Hindlimb muscle (tissue), 1 donor: ENCODE results near the gene SAT2. TPM values are rescaled to one million over a fixed set of nuclear protein-coding genes. Genes with fewer than 3 reads are reported as not detected.
"Not testable (repeated sequence)": the region's sequence is repeated elsewhere in the genome, so short reads cannot be mapped to it uniquely, and the experiment has no call there.

Experiments used
- DNase-seq: peaks from one replicate; pipeline ENCODE4 v3.0.0-alpha.2; 2013
- polyA plus RNA-seq: library from polyadenylated mRNA; unstranded; fragments of 120-200 nt; gene quantifications from one replicate; pipeline ENCODE4 v1.2.1, GENCODE V29; 2013; ENCODE audit not compliant: insufficient read length

Gene SAT2
- polyA plus RNA-seq: 64.4 TPM

DNA sequence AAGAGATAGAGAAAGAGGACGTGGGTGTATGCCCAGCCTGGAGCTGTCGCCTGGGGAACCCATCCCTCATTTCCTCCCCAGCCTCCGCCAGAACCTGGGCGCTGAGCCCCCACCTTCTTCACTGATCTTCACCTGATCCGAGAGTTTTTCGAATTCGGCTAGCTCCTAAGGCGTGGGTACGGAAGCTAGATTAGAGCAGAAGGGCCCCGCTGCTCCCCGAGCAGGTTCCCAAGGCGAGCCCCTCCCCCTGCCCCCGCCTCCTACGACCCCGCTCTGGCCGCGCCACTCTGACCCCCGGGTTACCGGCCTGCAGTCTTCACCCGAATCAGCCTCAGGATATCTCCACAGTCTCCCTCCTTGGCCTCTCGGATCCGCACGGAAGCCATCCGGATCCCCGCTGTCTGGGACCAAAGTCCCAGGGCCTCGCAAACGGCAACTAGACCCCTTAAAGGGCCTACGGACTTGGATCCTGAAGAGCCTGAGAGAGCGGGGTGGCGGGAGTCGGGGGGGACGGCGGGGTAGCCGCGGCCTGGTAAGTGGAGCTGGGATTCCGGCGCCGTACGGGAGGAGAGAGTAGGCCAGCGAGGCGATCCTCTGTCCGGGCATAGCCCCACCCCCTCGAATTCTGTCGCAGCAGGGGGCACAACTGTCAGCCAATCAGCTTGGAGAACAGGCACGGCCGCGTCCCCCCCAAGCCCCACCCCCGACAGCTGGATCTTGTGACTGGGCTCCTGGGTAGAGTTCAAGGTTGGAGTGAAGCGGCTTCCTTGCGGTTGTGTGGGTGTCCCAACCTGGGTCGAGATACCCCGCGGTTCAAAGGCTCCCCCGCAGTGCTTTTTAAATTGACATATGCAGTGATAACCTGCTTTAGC is at the start of gene SAT2:
SAT2 (minus strand) TSS at position 572 of the 872 bp plus-strand sequence; CDS start at position 386, 186 bp downstream.
- peak; percentile 94 for DNase-seq

DNA sequence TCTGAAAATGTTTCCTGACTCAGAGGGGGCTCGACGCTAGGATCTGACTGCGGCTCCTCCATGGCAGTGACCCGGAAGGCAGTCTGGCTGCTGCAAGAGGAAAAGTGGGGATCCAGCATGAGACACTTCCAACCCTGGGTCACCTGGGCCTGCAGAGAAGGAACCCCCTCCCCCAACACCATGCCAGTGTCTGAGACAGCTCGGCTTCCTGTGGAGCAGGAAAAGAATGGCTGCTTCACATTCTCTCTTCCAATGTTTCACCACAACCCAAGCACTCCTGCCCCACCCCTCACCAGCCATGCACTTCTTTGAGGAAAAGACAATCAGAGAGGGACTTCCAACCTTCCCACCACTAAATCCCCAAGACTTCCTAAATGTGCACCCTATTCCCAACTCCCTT is 48.9 kb upstream of the SAT2 start:
- no peak for DNase-seq

DNA sequence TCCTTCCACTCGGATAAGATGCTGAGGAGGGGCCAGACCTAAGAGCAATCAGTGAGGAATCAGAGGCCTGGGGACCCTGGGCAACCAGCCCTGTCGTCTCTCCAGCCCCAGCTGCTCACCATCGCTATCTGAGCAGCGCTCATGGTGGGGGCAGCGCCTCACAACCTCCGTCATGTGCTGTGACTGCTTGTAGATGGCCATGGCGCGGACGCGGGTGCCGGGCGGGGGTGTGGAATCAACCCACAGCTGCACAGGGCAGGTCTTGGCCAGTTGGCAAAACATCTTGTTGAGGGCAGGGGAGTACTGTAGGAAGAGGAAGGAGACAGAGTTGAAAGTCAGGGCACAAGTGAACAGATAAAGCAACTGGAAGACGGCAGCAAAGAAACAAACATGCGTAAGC is 47.3 kb upstream of the SAT2 start:
- DNase-seq: no peak

DNA sequence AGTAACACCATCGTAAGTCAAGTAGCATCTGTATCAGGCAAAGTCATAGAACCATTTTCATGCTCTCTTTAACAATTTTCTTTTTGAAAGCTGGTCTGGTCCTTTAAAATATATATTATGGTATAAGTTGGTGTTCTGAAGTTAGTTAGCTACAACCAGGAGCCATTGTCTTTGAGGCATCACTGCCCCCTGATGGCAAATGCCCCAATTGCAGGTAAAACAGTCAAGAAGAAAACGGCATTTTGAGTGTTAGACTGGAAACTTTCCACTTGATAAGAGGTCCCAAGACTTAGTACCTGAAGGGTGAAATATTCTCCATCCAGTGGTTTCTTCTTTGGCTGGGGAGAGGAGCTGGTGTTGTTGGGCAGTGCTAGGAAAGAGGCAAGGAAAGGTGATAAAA is 45.6 kb upstream of the SAT2 start:
- DNase-seq: no peak

DNA sequence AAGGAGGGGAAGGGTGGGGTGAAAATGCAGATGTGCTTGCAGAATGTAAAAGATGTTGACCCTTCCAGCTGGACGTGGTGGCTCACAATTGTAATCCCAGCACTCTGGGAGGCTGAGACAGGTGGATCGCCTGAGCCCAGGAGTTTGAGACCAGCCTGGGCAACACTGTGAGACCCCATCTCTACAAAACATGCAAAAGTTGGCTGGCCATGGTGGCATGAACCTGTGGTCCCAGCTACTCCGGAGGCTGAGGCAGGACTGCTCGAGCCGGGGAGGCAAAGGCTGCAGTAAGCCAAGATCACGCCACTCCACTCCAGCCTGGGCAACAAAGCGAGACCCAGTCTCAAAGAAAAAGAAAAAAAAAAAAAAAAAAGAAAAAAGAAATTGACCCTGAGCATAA is 40.9 kb upstream of the SAT2 start:
- DNase-seq: no peak

DNA sequence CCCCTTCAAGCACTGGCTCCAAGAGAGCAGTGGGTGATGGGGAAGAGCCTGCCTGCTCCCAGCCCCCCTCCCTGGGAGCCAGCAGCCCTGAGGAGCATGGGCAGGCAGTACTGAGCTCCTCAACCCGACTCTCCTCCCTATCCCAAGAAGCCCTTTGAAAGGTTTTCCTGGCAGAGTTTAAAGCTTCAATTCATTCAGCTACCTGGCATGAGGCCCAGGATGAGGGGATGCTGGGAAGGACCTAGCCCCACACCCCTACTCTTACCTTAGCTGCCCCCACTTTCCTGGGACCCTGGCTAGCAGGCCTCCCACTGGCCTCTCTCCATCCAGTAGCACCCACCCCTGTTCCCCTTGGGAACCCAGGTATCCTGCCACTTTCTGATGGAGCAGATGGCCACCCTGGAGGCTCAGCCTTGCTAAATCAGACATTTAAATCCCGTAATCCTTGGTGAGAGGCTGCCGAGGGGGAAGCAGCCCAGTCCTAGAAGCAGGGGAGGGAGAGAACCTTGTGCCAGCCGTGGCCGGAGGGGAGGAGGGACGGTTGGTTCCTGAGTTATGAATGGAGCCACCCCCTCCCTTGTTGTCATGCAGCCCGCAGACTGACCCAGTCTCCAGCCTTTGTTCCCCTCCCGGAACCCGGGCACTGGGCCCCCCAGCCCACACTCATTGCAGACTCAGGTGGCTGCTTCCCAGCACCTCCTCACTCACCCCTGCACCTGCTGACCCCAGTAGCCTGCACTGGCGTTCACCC is 40.2 kb upstream of the SAT2 start:
- DNase-seq: no peak

DNA sequence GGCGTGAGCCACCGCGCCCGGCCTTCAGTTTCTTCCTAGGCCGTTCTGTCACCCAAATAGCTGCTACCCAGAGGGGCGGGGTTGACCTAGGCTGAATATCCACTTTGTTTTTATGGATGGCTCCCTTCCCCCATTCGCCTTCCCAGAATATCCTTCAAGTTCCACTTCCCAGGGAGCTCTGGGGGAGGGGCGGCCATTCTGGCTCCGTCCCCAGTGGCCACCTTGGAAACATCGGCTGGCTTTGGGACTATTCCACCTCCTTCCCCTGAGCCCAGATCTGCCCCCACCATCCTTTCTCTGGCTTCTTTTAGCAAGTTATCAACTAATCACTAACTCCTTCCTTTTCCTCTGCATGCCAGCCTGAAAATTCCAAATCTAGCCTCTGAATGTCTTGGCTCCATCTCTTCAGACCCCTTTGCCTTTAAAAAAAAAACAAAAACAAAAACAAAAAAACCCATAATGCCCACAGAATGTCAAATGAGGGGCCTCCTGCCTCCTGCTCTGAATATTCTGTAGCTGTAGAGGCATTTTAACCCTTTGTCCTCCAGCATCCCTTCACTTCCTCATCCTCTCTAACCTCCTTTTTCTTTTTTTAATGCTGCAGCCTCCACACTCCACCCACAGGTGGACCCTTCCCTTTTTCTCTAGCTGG is 29.5 kb upstream of the SAT2 start:
- no peak for DNase-seq

DNA sequence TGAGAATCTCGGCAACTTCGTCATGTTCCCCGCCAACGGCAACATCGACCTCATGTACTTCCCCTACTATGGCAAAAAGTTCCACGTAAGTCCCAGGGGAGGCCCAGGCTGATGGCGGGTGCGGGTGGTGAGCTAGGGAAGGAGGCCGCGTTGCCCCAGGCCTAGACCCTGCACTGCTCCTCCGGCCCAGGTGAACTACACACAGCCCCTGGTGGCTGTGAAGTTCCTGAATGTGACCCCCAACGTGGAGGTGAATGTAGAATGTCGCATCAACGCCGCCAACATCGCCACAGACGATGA is 27.9 kb upstream of the SAT2 start:
- no peak for DNase-seq

DNA sequence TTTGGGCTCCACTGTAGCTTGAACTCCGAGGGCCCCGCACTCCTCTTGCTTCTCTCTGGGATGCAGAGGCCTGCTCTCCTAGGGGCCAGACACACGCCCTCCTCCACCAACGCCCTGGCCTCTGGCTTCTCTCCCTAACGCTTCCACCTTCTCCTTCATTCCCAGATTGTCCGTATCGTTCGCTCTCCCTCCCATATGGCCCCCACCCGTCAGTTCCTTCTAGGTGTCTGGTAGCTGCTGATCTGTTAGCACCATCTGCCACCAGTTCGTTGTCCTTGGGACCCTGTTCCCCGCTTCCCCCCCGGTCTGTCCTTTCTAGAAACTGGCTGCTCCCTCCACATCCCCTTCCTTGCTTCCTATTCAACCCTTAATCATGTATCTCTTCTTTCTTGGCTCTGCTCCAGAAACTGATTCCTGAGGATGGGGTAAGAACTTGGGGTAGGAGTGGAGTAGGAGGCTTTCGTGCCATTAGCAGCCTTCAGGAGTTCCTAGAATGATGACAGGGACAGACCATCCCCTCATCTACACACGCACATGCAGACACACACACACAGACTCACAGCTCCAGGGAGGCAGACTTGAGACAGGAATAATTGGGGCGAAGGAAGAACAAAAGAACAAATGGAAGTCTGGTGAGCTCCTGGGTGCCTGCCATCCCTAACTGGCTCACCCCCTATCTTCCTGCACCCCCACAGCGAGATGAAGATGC is 27.4 kb upstream of the SAT2 start:
- no peak for DNase-seq

DNA sequence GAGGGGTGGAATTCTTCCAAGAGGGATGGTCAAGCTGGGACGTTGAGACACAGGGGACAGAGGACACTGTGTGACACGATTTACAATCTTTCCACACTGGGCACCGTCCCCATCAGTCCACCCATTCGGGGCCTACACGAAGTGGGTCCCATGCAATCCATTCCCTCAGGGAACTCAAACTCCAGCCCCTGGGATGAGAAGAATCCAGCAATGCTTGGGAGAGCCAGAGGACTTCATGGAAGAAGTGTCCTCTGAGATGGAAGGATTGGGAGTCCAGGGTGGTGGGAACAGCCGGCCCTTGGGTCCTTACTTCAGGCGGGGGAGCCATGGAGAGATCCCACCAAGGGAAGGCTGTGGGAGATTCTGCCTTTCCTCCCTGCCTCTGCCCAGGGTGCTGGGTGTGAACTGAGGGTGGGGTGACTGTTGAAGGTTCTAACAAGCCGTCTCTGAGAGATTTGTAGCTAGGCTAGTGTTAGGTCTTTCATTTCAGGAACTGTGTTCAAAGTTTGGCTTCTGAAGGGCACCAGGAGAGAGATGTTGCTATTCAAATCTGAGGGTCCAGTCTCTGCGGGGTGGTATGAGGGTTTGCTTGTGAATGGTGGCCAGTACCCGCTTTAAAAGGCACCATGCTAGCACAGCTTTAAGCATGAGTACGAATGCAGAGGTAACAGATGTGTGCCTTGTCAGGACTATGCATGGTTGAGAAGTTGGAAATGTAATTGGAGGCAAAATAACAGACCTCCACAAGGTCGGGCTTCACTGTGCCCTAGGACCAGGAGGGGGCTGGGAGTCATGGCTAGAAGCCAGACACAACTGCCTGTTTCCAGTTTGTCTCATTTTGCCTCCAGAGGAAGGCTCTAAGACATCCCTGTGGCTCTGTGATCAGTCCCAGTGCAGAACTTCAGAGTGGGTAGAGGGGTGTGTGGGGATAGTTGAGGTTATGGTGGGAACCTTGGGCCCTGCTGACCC is 25.1 kb upstream of the SAT2 start:
- DNase-seq: no peak

DNA sequence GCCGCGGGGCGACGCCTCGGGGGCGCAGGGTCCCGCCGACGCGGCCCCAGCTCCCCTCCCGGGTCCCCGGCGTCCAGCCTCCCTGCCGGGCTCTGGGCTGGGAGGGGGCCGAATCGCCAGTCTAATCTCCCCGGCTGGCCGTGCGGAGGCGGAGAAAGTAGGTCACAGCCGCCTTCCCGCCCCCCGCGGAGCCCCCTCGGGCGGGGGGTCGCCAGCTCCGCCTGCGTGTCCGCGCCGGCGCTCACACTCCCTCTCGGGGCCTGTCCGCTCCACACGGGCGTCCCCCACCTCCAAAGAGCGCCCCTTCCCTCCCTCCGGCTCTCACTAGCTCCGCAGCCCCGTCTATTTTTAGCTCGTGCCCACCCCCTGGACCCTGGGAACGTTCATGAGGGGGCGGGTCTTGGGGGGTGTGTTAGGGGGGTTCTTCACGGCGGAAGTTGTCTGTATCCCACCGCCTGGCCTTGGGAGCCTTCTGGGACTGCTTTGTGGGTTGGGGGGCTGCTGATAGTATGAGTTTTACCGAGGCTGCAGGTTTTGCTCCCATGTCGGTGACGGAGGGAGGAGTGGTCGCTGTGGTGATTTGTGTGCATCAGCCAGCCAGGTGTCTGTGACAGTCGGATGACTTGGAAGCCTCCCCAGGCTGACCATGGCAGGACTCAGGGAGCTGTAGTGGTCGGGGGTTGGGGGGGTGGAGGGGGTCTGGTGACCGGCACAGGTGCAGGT is 24.2 kb upstream of the SAT2 start:
- peak; percentile 62 for DNase-seq

DNA sequence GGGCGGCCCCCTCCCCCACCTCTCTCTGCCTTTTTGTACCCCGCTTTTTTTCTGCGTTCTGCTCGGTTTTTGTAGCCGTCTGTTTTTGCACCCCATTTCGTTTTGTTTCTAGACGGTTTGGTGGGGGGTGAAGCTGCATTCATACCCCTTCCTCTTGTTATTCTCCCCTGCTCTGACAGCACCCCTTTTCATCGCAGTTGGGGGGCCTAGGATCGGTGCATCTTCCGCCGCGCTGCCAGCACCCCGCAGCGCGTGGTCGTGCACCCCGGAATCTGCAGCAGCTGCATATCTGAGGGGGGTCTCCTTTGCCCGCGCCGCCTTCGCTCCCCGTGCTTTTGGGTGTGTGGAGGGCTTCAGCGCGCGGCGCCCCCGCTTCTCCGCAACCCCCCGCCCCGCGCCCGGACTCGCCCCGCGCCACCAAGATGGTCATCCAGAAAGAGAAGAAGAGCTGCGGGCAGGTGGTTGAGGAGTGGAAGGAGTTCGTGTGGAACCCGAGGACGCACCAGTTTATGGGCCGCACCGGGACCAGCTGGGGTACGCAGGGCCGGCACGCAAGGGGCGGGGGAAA is 23.6 kb upstream of the SAT2 start:
- DNase-seq: no peak

DNA sequence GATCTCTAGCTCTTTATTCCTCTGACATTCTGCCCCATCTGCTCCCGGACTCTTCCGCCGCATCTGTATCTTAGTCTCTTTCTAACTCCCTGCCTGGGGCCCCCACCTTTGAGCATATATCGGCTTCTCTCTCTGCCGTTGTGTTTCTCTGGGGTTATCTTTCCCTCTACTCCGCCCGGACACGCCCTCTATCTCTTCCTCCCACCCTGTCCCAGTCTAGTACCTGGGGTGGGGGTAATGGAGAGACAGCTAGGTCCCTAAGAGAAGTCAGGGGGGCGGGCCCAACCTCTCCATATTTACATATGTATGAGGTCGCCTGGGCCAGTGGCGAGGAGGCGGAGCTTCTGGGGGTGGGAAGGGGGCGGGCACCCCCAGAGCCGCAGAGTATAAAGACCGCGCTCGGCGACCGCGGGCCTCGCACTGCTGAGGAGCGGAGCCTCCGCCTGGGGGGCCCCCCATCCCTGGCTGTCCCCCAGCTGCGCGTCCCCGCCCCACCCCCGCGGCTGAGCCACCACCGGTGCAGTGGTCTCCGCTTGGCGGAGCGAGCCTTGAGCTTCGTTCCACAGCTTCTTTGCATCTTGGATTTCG is 23.0 kb upstream of the SAT2 start, which contains the start of gene ATP1B2:
ATP1B2 (plus strand) TSS at position 418 of the 588 bp plus-strand sequence. CDS start 593 bp downstream, outside the sequence.
- DNase-seq: peak; percentile 79

DNA sequence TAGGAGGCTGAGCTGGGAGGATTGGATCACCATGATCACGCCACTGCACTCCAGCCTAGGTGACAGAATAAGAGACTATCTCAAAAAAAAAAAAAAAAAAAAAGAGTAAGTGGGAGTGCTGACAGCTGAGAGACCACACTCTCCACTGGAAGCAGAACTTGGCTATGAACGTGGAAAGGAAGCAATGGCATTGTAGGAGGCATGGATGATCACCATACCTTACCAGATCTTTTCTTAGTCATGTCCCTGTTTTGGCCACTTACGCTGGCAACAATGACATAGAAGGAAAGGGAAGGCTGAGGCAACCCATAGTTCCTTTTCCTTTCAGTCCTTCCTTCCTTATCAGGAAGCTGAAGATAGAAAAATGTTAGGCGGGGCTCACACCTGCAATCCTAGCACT is 19.4 kb upstream of the SAT2 start:
- no peak for DNase-seq

DNA sequence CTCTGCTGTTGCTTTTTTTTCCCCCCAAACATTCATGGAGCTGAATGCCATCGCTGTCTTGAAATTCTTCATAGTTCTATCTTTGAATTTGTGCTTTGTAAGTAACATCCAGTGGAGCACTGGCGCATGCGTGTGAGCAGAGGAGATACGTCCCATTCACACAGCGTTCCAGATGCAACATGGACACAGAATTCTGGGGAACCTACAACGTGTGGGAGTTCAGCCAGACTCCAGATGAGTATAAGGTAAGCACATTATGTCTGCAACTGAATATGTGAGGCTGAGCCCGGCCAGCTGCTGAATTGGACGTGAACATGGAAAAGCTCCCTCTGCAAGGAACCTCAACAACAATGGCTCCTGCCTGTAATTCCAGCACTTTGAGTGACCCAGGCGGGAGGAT is 18.8 kb upstream of the SAT2 start:
- DNase-seq: peak; percentile 47

DNA sequence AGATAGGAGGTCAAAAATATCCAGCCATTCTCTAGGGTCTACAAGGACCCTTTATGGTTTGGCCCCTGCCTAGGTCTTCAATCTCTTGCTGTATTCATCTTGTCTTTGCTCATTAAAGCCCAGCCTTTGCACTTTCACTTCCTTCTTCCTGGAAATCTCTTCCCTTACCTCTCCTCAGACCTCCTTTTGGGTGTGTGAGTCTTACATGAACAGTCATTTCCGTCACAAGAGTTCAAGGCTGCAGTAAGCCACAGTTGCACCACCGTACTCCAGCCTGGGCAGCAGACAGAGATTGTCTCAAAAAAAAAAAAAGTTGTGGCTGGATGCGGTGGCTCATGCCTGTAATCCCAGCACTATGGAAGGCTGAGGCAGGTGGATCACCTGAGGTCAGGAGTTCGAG is 17.2 kb upstream of the SAT2 start:
- DNase-seq: no peak

DNA sequence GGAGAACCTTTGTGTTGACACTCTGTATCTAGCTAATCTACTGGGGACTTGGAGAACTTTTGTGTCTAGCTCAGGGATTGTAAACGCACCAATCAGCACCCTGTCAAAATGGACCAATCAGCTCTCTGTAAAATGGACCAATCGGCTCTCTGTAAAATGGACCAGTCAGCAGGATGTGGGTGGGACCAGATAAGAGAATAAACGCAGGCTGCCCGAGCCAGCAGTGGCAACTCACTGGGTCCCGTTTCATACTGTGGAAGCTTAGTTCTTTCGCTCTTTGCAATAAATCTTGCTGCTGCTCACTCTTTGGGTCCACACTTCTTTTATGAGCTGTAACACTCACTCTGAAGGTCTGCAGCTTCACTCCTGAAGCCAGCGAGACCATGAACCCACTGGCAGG is 14.0 kb upstream of the SAT2 start:
- not testable (repeated sequence) for DNase-seq

DNA sequence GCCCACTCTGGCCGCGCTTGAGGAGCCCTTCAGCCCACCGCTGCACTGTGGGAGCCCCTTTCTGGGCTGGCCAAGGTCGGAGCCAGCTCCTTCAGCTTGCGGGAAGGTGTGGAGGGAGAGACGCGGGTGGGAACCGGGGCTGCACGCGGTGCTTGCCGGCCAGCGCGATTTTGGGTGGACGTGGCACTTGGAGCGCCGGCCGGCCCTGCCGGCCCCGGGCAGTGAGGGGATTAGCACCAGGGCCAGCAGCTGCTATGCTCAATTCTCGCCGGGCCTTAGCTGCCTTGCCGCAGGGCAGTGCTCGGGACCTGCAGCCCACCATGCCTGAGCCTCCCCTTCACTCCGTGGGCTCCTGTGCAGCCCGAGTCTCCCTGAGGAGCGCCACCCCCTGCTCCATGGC is 13.2 kb upstream of the SAT2 start:
- DNase-seq: no peak

DNA sequence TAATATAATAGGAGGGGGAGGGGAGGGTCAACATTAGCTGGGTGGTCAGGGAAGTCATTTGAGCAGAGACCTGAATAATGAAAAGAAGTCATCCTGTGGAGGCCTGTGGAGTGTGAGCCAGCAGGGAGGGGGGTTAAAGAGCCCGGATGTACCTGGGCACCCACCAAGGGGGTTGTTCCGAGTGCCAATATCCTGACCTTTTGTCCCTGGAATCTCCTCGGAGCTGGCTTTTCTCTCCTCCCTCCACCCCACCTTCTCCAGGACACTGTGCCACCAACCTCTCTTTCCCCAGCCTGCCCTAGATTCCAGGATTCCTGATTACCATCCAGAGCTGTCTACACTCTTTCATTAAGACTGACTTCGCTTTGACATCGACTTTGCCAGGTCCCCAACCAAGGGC is 8.5 kb upstream of the SAT2 start:
- no peak for DNase-seq

DNA sequence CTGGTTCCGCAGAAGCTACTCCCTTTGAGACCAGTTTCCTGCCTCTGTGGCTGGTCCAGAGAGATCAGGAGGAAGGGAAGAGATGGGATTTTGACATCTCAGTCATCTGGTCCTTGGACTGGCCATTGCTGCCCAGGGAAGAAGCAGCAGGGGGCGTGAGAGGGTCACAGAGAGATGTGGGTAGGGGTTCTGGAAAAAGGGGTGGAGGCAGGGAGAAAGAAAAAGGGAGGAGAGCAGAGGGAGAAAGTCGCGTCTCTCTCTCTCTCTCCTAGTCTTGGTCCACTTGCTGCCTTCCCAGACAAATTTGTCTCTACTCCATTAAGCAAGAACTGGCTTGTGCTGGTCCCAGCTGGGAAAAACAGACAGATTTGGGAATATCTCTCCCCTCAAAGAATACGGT is 6.8 kb upstream of the SAT2 start:
- peak; percentile 69 for DNase-seq
